ENCODE measurements around the gene PPEF2. TPM values are rescaled to one million over a fixed set of nuclear protein-coding genes. Genes with fewer than 3 reads are reported as not detected.

PPEF2 gene
- total and polyA plus RNA-seq, 2 experiments from 2014 or later = not detected

DNA sequence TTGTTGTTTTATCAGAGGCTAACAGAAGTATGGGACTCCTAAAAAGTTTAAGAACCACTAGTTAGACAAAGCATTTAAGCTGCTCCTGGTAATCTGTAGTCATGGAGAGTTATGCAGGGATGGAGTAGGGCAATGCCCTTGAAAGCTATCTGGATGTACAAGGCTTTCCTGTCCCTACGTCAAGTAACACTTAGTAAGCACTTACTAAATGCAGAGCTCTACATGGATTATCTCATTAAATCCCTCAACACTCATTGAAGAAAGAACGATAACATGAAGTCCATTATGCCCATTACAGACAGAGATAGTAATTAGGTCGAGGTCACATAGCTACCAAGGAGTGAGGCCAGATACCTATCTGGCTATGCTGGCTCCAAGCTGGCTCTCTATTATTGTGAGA, 33.2 kb downstream of the PPEF2 start:
- Histone ChIP-seq H3K4me3 (no peak overlapping the region), H3K27ac (ENCODE audit: low read depth) (no peak overlapping the region), H3K79me2 (replicated peaks; ENCODE audit: insufficient read depth) (no peaks in the 10 kb centered on the region), H3F3A (replicated peaks; ENCODE audit: low read depth) (no peaks in the 10 kb centered on the region), H3K36me3 (ENCODE audit: insufficient read depth) (no peaks in the 10 kb centered on the region), H2AFZ (no peak overlapping the region), H3K4me2 (no peak overlapping the region), H4K20me1 (replicated peaks; ENCODE audit: insufficient read depth) (no peaks in the 10 kb centered on the region), H3K4me1 (ENCODE audit: insufficient read depth) (no peaks in the 10 kb centered on the region), H3K9me2 (ENCODE audit: insufficient read depth) (no peaks in the 10 kb centered on the region), H3K27me3 (ENCODE audit: insufficient read depth) (no peaks in the 10 kb centered on the region)
- ATAC-seq (no peak), DNase-seq (ENCODE audit: low spot score) (no peak)
- no peaks in the 10 kb centered on the region for H3K36me3 Mint-ChIP-seq (ENCODE audit: low read depth)
- H3K9me3 Mint-ChIP-seq = no peaks in the 10 kb centered on the region
- H3K27me3 Mint-ChIP-seq (ENCODE audit: insufficient read depth, low read depth, poor library complexity) = peaks cover 4% of the 10 kb centered on the region
- no peak overlapping the region for H3K27ac Mint-ChIP-seq
- TF ChIP-seq, protein P1, sequence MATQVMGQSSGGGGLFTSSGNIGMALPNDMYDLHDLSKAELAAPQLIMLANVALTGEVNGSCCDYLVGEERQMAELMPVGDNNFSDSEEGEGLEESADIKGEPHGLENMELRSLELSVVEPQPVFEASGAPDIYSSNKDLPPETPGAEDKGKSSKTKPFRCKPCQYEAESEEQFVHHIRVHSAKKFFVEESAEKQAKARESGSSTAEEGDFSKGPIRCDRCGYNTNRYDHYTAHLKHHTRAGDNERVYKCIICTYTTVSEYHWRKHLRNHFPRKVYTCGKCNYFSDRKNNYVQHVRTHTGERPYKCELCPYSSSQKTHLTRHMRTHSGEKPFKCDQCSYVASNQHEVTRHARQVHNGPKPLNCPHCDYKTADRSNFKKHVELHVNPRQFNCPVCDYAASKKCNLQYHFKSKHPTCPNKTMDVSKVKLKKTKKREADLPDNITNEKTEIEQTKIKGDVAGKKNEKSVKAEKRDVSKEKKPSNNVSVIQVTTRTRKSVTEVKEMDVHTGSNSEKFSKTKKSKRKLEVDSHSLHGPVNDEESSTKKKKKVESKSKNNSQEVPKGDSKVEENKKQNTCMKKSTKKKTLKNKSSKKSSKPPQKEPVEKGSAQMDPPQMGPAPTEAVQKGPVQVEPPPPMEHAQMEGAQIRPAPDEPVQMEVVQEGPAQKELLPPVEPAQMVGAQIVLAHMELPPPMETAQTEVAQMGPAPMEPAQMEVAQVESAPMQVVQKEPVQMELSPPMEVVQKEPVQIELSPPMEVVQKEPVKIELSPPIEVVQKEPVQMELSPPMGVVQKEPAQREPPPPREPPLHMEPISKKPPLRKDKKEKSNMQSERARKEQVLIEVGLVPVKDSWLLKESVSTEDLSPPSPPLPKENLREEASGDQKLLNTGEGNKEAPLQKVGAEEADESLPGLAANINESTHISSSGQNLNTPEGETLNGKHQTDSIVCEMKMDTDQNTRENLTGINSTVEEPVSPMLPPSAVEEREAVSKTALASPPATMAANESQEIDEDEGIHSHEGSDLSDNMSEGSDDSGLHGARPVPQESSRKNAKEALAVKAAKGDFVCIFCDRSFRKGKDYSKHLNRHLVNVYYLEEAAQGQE (IDR thresholded peaks at IDR 0.05; ENCODE audit: unreplicated experiment) = no peak
- TF ChIP-seq JUNB (IDR thresholded peaks at IDR 0.05; ENCODE audit: unreplicated experiment) (no peak), ZNF114 (CRISPR knock-in tag; IDR thresholded peaks at IDR 0.05) (no peak), EZH2phosphoT487 (IDR thresholded peaks at IDR 0.05; ENCODE audit: unreplicated experiment) (no peak), CREB1 (CRISPR knock-in tag; IDR thresholded peaks at IDR 0.05; ENCODE audit: low read depth) (no peak), NANOG (IDR thresholded peaks at IDR 0.05; ENCODE audit: borderline replicate concordance) (no peak), POLR2AphosphoS5 (IDR thresholded peaks at IDR 0.05; ENCODE audit: low read depth) (no peak), ZNF331 (CRISPR knock-in tag; IDR thresholded peaks at IDR 0.05; ENCODE audit: low read depth) (no peak), ETS1 (IDR thresholded peaks at IDR 0.05) (no peak), STAT1 (IDR thresholded peaks at IDR 0.05; ENCODE audit: unreplicated experiment) (no peak), EZH2 (IDR thresholded peaks at IDR 0.05; ENCODE audit: low read depth, unreplicated experiment) (no peak)
- TF ChIP-seq, protein P2, sequence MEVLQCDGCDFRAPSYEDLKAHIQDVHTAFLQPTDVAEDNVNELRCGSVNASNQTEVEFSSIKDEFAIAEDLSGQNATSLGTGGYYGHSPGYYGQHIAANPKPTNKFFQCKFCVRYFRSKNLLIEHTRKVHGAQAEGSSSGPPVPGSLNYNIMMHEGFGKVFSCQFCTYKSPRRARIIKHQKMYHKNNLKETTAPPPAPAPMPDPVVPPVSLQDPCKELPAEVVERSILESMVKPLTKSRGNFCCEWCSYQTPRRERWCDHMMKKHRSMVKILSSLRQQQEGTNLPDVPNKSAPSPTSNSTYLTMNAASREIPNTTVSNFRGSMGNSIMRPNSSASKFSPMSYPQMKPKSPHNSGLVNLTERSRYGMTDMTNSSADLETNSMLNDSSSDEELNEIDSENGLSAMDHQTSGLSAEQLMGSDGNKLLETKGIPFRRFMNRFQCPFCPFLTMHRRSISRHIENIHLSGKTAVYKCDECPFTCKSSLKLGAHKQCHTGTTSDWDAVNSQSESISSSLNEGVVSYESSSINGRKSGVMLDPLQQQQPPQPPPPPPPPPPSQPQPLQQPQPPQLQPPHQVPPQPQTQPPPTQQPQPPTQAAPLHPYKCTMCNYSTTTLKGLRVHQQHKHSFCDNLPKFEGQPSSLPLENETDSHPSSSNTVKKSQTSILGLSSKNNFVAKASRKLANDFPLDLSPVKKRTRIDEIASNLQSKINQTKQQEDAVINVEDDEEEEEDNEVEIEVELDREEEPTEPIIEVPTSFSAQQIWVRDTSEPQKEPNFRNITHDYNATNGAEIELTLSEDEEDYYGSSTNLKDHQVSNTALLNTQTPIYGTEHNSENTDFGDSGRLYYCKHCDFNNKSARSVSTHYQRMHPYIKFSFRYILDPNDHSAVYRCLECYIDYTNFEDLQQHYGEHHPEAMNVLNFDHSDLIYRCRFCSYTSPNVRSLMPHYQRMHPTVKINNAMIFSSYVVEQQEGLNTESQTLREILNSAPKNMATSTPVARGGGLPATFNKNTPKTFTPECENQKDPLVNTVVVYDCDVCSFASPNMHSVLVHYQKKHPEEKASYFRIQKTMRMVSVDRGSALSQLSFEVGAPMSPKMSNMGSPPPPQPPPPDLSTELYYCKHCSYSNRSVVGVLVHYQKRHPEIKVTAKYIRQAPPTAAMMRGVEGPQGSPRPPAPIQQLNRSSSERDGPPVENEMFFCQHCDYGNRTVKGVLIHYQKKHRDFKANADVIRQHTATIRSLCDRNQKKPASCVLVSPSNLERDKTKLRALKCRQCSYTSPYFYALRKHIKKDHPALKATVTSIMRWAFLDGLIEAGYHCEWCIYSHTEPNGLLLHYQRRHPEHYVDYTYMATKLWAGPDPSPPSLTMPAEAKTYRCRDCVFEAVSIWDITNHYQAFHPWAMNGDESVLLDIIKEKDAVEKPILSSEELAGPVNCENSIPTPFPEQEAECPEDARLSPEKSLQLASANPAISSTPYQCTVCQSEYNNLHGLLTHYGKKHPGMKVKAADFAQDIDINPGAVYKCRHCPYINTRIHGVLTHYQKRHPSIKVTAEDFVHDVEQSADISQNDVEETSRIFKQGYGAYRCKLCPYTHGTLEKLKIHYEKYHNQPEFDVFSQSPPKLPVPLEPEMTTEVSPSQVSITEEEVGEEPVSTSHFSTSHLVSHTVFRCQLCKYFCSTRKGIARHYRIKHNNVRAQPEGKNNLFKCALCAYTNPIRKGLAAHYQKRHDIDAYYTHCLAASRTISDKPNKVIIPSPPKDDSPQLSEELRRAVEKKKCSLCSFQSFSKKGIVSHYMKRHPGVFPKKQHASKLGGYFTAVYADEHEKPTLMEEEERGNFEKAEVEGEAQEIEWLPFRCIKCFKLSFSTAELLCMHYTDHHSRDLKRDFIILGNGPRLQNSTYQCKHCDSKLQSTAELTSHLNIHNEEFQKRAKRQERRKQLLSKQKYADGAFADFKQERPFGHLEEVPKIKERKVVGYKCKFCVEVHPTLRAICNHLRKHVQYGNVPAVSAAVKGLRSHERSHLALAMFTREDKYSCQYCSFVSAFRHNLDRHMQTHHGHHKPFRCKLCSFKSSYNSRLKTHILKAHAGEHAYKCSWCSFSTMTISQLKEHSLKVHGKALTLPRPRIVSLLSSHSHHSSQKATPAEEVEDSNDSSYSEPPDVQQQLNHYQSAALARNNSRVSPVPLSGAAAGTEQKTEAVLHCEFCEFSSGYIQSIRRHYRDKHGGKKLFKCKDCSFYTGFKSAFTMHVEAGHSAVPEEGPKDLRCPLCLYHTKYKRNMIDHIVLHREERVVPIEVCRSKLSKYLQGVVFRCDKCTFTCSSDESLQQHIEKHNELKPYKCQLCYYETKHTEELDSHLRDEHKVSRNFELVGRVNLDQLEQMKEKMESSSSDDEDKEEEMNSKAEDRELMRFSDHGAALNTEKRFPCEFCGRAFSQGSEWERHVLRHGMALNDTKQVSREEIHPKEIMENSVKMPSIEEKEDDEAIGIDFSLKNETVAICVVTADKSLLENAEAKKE (CRISPR knock-in tag; IDR thresholded peaks at IDR 0.05) = no peak
- TF ChIP-seq, protein P3, sequence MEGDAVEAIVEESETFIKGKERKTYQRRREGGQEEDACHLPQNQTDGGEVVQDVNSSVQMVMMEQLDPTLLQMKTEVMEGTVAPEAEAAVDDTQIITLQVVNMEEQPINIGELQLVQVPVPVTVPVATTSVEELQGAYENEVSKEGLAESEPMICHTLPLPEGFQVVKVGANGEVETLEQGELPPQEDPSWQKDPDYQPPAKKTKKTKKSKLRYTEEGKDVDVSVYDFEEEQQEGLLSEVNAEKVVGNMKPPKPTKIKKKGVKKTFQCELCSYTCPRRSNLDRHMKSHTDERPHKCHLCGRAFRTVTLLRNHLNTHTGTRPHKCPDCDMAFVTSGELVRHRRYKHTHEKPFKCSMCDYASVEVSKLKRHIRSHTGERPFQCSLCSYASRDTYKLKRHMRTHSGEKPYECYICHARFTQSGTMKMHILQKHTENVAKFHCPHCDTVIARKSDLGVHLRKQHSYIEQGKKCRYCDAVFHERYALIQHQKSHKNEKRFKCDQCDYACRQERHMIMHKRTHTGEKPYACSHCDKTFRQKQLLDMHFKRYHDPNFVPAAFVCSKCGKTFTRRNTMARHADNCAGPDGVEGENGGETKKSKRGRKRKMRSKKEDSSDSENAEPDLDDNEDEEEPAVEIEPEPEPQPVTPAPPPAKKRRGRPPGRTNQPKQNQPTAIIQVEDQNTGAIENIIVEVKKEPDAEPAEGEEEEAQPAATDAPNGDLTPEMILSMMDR (conservative IDR thresholded peaks at IDR 0.05; ENCODE audit: low read depth in 2 of 2) = no peak
- no peak overlapping the region for H3K4me3 Mint-ChIP-seq
- no peaks in the 10 kb centered on the region for H3K4me1 Mint-ChIP-seq
